ENCODE data around the gene NT5E. TPM values are rescaled to one million over a fixed set of nuclear protein-coding genes. Genes with fewer than 3 reads are reported as not detected.

NT5E gene
- total and polyA plus RNA-seq, 2 of the 13 experiments (the other 11 are each of a cell fraction or from before 2014, with no cell fraction given), result 9.5 to 33.0 TPM

DNA sequence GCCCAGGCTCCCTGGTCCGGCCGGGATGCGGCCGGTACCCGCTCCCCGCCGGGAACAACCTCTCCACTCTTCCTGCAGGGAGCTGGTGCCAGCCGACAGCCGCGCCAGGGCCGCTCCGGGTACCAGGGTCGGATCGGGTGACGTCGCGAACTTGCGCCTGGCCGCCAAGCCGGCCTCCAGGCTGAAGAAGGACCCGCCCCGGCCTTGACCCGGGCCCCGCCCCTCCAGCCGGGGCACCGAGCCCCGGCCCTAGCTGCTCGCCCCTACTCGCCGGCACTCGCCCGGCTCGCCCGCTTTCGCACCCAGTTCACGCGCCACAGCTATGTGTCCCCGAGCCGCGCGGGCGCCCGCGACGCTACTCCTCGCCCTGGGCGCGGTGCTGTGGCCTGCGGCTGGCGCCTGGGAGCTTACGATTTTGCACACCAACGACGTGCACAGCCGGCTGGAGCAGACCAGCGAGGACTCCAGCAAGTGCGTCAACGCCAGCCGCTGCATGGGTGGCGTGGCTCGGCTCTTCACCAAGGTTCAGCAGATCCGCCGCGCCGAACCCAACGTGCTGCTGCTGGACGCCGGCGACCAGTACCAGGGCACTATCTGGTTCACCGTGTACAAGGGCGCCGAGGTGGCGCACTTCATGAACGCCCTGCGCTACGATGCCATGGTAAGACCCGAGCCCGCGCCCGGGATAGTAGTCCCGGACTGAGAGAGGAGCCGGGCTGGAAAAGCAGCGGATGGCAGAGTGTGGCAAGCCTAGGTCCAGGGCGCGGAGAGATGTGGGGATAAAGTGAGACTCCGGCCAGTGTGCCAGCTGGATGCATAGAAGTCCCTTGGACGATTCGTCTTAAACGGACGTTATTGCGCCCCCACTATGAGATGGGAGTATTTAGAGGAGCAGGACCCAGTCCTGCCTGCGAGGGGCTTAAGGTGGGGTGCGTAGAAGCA is at the start of gene NT5E (continued):
- TF ChIP-seq, protein P1, sequence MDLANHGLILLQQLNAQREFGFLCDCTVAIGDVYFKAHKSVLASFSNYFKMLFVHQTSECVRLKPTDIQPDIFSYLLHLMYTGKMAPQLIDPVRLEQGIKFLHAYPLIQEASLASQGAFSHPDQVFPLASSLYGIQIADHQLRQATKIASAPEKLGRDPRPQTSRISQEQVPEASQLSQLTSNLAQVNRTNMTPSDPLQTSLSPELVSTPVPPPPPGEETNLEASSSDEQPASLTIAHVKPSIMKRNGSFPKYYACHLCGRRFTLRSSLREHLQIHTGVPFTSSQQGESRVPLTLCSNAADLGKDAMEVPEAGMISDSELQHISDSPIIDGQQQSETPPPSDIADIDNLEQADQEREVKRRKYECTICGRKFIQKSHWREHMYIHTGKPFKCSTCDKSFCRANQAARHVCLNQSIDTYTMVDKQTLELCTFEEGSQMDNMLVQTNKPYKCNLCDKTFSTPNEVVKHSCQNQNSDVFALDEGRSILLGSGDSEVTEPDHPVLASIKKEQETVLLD (CRISPR knock-in tag; IDR thresholded peaks at IDR 0.05; ENCODE audit: low read depth), result no peak
- TF ChIP-seq ZNF761 (CRISPR knock-in tag; conservative IDR thresholded peaks at IDR 0.05) (peak; percentile 66; the same call in 1 of the 2 replicates), TAF1 (CRISPR knock-in tag; IDR thresholded peaks at IDR 0.05) (peak; percentile 65; the same call in 1 of the 2 replicates), SRSF1 (optimal IDR thresholded peaks at IDR 0.05; ENCODE audit: low read depth, low read length) (no peak), ZBTB38 (CRISPR knock-in tag; IDR thresholded peaks at IDR 0.05) (peak; percentile 64; the same call in 1 of the 2 replicates), ZNF567 (CRISPR knock-in tag; IDR thresholded peaks at IDR 0.05; ENCODE audit: borderline replicate concordance) (no peak), RFX5 (IDR thresholded peaks at IDR 0.05; ENCODE audit: low read depth, low read length) (no peak), ATF7 (IDR thresholded peaks at IDR 0.05) (no peak), ATF7 (CRISPR knock-in tag; IDR thresholded peaks at IDR 0.05) (no peak; the same call in 1 of the 2 replicates), JARID2 (CRISPR knock-in tag; IDR thresholded peaks at IDR 0.05; ENCODE audit: insufficient replicate concordance) (no peak), ZNF224 (CRISPR knock-in tag; IDR thresholded peaks at IDR 0.05) (peak; percentile 79), ZNF75D (CRISPR knock-in tag; IDR thresholded peaks at IDR 0.05; ENCODE audit: borderline replicate concordance) (no peak), SRSF4 (IDR thresholded peaks at IDR 0.05; ENCODE audit: low read depth, low read length, poor library complexity, severe bottlenecking) (no peak), MIER2 (CRISPR knock-in tag; IDR thresholded peaks at IDR 0.05) (no peak), ZFP41 (CRISPR knock-in tag; IDR thresholded peaks at IDR 0.05; ENCODE audit: borderline replicate concordance) (no peak), MYNN (CRISPR knock-in tag; IDR thresholded peaks at IDR 0.05; ENCODE audit: low read depth) (no peak)
- TF ChIP-seq, protein P2, sequence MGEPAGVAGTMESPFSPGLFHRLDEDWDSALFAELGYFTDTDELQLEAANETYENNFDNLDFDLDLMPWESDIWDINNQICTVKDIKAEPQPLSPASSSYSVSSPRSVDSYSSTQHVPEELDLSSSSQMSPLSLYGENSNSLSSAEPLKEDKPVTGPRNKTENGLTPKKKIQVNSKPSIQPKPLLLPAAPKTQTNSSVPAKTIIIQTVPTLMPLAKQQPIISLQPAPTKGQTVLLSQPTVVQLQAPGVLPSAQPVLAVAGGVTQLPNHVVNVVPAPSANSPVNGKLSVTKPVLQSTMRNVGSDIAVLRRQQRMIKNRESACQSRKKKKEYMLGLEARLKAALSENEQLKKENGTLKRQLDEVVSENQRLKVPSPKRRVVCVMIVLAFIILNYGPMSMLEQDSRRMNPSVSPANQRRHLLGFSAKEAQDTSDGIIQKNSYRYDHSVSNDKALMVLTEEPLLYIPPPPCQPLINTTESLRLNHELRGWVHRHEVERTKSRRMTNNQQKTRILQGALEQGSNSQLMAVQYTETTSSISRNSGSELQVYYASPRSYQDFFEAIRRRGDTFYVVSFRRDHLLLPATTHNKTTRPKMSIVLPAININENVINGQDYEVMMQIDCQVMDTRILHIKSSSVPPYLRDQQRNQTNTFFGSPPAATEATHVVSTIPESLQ (CRISPR knock-in tag; conservative IDR thresholded peaks at IDR 0.05), result no peak
- TF ChIP-seq, protein P3, sequence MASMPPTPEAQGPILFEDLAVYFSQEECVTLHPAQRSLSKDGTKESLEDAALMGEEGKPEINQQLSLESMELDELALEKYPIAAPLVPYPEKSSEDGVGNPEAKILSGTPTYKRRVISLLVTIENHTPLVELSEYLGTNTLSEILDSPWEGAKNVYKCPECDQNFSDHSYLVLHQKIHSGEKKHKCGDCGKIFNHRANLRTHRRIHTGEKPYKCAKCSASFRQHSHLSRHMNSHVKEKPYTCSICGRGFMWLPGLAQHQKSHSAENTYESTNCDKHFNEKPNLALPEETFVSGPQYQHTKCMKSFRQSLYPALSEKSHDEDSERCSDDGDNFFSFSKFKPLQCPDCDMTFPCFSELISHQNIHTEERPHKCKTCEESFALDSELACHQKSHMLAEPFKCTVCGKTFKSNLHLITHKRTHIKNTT (CRISPR knock-in tag; IDR thresholded peaks at IDR 0.05), result no peak
- TF ChIP-seq, protein P4, sequence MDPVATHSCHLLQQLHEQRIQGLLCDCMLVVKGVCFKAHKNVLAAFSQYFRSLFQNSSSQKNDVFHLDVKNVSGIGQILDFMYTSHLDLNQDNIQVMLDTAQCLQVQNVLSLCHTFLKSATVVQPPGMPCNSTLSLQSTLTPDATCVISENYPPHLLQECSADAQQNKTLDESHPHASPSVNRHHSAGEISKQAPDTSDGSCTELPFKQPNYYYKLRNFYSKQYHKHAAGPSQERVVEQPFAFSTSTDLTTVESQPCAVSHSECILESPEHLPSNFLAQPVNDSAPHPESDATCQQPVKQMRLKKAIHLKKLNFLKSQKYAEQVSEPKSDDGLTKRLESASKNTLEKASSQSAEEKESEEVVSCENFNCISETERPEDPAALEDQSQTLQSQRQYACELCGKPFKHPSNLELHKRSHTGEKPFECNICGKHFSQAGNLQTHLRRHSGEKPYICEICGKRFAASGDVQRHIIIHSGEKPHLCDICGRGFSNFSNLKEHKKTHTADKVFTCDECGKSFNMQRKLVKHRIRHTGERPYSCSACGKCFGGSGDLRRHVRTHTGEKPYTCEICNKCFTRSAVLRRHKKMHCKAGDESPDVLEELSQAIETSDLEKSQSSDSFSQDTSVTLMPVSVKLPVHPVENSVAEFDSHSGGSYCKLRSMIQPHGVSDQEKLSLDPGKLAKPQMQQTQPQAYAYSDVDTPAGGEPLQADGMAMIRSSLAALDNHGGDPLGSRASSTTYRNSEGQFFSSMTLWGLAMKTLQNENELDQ (CRISPR knock-in tag; IDR thresholded peaks at IDR 0.05; ENCODE audit: borderline replicate concordance), result no peak
- TF ChIP-seq, protein P5, sequence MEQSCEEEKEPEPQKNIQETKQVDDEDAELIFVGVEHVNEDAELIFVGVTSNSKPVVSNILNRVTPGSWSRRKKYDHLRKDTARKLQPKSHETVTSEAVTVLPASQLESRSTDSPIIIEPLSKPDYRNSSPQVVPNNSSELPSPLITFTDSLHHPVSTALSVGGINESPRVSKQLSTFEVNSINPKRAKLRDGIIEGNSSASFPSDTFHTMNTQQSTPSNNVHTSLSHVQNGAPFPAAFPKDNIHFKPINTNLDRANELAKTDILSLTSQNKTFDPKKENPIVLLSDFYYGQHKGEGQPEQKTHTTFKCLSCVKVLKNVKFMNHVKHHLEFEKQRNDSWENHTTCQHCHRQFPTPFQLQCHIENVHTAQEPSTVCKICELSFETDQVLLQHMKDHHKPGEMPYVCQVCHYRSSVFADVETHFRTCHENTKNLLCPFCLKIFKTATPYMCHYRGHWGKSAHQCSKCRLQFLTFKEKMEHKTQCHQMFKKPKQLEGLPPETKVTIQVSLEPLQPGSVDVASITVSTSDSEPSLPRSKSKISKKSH (CRISPR knock-in tag; IDR thresholded peaks at IDR 0.05; ENCODE audit: borderline replicate concordance), result peak; percentile 71; the same call in 1 of the 2 replicates

All from HepG2 (cell line).